Glutamatergic neuron (in vitro differentiated cells): Measurements from ENCODE around the gene ZNF423. TPM values are rescaled to one million over a fixed set of nuclear protein-coding genes. Genes with fewer than 3 reads are reported as not detected.

Source experiments
- DNase-seq: peaks from one replicate; pipeline ENCODE4 v3.0.0; 2022
- H3K27ac Mint-ChIP-seq: one replicate; pipeline ENCODE4 v1.8.0; 2020; ENCODE audit warnings: mild to moderate bottlenecking, mixed read lengths, inconsistent platforms; ENCODE audit not compliant: unreplicated experiment
- H3K27me3 Mint-ChIP-seq: one replicate; pipeline ENCODE4 v1.8.0; 2020; ENCODE audit warnings: mild to moderate bottlenecking, moderate library complexity, mixed read lengths, inconsistent platforms; ENCODE audit not compliant: unreplicated experiment
- H3K36me3 Mint-ChIP-seq: one replicate; pipeline ENCODE4 v1.8.0; 2020; ENCODE audit warnings: mild to moderate bottlenecking, mixed read lengths, inconsistent platforms; ENCODE audit not compliant: unreplicated experiment
- H3K4me1 Mint-ChIP-seq: one replicate; pipeline ENCODE4 v1.8.0; 2020; ENCODE audit warnings: mild to moderate bottlenecking, low read depth, mixed read lengths, inconsistent platforms; ENCODE audit not compliant: unreplicated experiment
- H3K4me3 Mint-ChIP-seq: one replicate; pipeline ENCODE4 v1.8.0; 2020; ENCODE audit warnings: mild to moderate bottlenecking, mixed read lengths, inconsistent platforms; ENCODE audit not compliant: unreplicated experiment
- H3K9me3 Mint-ChIP-seq: one replicate; pipeline ENCODE4 v1.8.0; 2020; ENCODE audit warnings: mild to moderate bottlenecking, moderate library complexity, mixed read lengths, inconsistent platforms; ENCODE audit not compliant: unreplicated experiment
- total RNA-seq: library from RNA; stranded (reverse); fragmentation: NEBNext Ultra II Directional; extraction: Animal tissue kit (Norgen Biotek cat#: 25700); gene quantifications from one replicate; pipeline ENCODE4 v1.2.1, GENCODE V29; 2021; ENCODE audit not compliant: unreplicated experiment
- TF ChIP-seq, protein P1 (sequence below): fragments of 200-600 bp; sonication (generic); IDR thresholded peaks from one replicate; pipeline ENCODE4 v1.5.0; 2021; ENCODE audit not compliant: partially characterized antibody, unreplicated experiment

Gene ZNF423
- total RNA-seq, 1 donor from 2014 or later, result 149 TPM

- peak; percentile 56 for DNase-seq
- Mint-ChIP-seq H3K4me3 (peak overlapping the region; percentile 57), H3K27me3 (peaks cover 14% of the 10 kb centered on the region), H3K4me1 (peaks cover 48% of the 10 kb centered on the region), H3K36me3 (no peaks in the 10 kb centered on the region), H3K27ac (no peak overlapping the region), H3K9me3 (peaks cover 8% of the 10 kb centered on the region)
- TF ChIP-seq, protein P1, sequence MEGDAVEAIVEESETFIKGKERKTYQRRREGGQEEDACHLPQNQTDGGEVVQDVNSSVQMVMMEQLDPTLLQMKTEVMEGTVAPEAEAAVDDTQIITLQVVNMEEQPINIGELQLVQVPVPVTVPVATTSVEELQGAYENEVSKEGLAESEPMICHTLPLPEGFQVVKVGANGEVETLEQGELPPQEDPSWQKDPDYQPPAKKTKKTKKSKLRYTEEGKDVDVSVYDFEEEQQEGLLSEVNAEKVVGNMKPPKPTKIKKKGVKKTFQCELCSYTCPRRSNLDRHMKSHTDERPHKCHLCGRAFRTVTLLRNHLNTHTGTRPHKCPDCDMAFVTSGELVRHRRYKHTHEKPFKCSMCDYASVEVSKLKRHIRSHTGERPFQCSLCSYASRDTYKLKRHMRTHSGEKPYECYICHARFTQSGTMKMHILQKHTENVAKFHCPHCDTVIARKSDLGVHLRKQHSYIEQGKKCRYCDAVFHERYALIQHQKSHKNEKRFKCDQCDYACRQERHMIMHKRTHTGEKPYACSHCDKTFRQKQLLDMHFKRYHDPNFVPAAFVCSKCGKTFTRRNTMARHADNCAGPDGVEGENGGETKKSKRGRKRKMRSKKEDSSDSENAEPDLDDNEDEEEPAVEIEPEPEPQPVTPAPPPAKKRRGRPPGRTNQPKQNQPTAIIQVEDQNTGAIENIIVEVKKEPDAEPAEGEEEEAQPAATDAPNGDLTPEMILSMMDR, result no peak
Observed at GRCh38 chr16:49744244-49745220, 111.4 kb downstream of the ZNF423 start.

DNA sequence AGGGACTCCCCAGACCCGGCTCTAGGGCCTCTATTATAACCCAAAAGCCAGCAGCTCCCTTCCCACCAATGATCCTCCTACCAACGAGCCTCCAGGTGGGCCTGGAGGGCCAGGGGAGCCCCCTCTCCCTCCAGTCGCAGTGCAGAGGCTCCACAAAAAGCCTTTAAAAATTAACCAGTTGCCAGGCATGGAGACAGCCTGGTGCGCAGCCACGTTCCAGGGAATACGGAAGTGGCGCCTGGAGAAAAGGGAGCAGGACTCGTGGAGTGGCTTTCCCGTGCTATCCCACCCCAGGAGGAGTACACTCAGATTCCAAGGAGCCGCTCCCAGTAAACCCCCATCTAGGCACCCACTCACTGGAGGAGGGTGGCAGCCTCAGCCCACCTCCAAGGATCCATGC, 112.3 kb downstream of the ZNF423 start:
- Mint-ChIP-seq H3K4me3 (no peak overlapping the region), H3K27ac (no peak overlapping the region), H3K9me3 (peaks cover 7% of the 10 kb centered on the region), H3K36me3 (no peaks in the 10 kb centered on the region), H3K27me3 (peaks cover 10% of the 10 kb centered on the region), H3K4me1 (peaks cover 44% of the 10 kb centered on the region)
- no peak for DNase-seq
- TF ChIP-seq, protein P1, result no peak

- H3K4me3 Mint-ChIP-seq, result no peak overlapping the region
Observed at GRCh38 chr16:49743203-49743464, 112.8 kb downstream of the ZNF423 start.

DNA sequence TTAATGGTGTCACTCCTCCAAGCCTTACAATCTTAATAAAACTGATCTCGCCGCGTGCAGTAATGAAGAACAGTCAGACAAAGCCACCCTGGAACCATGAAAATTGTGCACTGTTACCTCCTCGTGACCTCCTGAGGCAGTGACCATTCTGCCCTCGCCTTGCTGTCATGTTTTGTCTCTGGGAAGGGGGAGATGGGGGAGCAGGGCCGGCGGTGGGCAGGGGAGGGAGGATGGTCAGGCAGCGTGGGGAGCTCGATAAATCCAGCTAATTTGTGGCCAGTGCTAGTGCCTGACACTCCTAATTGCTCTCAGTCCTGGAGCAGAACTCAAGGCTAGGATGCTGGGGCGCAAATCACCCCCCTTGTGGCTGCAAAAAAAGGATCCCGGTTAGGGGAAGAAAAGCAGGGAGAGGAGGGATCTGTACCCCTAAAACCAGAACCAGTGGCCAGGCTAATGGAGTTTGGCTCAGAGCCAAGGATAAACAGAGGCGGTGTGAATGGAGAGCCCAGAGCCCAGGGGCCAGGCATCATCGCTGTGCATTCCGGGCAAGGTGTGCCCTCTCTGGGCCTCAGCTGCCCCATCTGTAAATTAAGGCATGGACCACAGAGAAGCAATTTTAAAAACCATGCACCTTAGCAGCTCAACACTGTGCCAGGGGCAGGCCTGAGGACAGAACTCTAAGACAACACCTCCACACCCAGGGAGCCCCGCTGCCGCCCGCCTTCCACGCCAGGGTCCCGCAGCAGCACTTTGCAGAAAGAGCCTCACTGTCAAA, 113.3 kb downstream of the ZNF423 start:
- DNase-seq, result no peak
- Mint-ChIP-seq H3K27me3 (peaks cover 8% of the 10 kb centered on the region), H3K36me3 (no peaks in the 10 kb centered on the region), H3K27ac (no peak overlapping the region), H3K4me3 (no peak overlapping the region), H3K9me3 (peaks cover 5% of the 10 kb centered on the region), H3K4me1 (peaks cover 38% of the 10 kb centered on the region)
- TF ChIP-seq, protein P1, result no peak

More at GRCh38 chr16:49743203-49743464, 112.8 kb downstream of the ZNF423 start:
- DNase-seq, result no peak
- peaks cover 8% of the 10 kb centered on the region for H3K27me3 Mint-ChIP-seq
- peaks cover 41% of the 10 kb centered on the region for H3K4me1 Mint-ChIP-seq
- H3K9me3 Mint-ChIP-seq, result peaks cover 6% of the 10 kb centered on the region
- no peak overlapping the region for H3K27ac Mint-ChIP-seq
- no peaks in the 10 kb centered on the region for H3K36me3 Mint-ChIP-seq
- TF ChIP-seq, protein P1, result no peak
